Measurements from ENCODE around the gene RAET1E.
"Not testable (repeated sequence)": the region's sequence is repeated elsewhere in the genome, so short reads cannot be mapped to it uniquely, and the experiment has no call there.

RAET1E gene

GRCh38 chr6:149936743-149937142, 38.8 kb upstream of the RAET1E start:
- in situ Hi-C loops (cut with HindIII; ENCODE audit: low pct_unique_long_range_greater_than_20kb, low sequenced_read_pairs) = no loop called here
- no peak for TF ChIP-seq JUND (IDR thresholded peaks at IDR 0.05; ENCODE audit: low read depth)
- no peak for DNase-seq (ENCODE audit: low read depth in 1 of 2, low spot score in 1 of 2)

DNA sequence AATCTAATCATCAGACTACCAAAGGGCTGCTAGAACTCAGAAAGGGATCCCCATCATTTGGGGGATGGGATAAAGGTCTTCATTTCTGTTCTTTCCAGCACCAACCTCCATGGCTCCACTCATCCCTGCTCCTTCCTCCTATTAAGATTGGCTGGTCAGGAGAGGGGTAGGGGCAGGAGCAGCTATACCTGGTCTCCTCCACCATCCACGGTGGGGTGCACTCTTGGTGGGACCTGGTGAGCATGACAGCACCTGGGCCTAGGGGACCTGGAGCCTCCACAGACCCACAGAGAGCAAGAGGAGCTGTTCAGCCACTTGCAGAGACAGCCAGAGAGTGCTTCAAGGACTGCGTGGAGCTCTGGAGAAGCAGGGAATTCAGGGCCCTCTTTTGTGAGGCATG, 37.8 kb upstream of the RAET1E start:
- no peak for TF ChIP-seq JUND (IDR thresholded peaks at IDR 0.05; ENCODE audit: low read depth)
- in situ Hi-C loops (cut with HindIII; ENCODE audit: low pct_unique_long_range_greater_than_20kb, low sequenced_read_pairs) = no loop called here
- DNase-seq (ENCODE audit: low read depth in 1 of 2, low spot score in 1 of 2) = no peak

GRCh38 chr6:149935246-149935645, 37.3 kb upstream of the RAET1E start:
- no peak for TF ChIP-seq JUND (IDR thresholded peaks at IDR 0.05; ENCODE audit: low read depth)
- in situ Hi-C loops (cut with HindIII; ENCODE audit: low pct_unique_long_range_greater_than_20kb, low sequenced_read_pairs) = no loop called here
- no peak for DNase-seq (ENCODE audit: low read depth in 1 of 2, low spot score in 1 of 2)

DNA sequence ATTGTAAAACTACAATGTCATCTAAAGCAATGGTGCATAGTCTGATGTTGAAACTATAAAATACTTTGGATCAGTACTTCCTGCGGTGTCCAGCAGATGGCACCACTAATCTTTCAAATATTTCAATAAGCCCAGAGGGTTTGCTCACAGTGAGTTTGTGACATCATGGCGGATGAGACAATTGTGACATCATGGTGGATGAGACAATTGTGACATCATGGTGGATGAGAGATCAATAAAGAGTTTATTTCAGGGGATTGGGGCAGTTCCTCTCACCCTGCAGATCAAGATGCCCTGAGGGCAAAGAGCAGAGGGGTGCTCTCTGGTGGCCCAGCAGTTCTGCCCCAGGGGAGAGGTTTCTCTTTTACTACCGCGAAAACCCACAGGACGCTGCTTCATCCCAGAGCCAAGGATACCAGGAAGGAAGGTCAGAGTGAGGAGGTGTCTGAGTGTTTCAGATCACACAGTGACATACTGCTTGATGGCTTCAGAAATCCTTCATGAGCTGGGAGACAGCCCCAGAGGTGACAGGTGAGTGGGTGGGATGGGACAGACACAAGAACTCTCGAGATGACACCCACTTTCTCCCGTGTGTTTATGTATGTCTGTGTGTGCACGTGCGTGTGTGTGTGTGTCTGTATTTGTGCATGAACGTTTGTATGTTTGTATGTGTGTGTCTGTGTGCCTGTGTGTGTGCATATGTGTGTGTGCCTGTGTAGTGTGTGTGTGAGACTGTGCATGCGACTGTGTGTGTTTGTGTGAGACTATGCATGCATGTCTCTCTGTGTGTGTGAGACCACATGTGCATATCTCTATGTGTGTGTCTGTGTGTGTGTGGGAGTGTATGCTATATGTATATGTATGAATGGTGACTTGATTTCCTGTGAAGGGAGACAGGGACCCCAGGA, 36.6 kb upstream of the RAET1E start:
- TF ChIP-seq JUND (IDR thresholded peaks at IDR 0.05; ENCODE audit: low read depth) = no peak
- in situ Hi-C loops (cut with HindIII; ENCODE audit: low pct_unique_long_range_greater_than_20kb, low sequenced_read_pairs) = no loop called here

DNA sequence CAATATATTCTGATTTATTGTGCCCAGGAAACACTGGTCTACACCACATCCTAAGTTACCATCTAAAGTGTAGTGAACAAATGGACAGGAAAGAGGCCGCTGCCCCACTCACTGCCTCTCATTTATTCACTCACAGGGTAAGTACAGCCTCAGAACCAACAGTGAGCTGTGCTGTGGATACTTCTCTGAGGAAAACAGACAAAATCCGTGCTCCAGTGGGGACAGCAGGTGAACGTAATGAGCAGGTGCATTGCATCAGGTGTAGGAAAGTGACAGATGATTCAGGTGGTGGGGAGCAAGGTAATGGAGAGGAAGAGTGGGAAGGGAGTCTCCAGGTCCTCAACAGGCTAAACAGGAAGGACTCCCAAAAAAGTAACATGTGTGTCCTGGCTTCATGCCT, 35.5 kb upstream of the RAET1E start:
- TF ChIP-seq JUND (IDR thresholded peaks at IDR 0.05; ENCODE audit: low read depth) = no peak
- in situ Hi-C loops (cut with HindIII; ENCODE audit: low pct_unique_long_range_greater_than_20kb, low sequenced_read_pairs) = no loop called here
- no peak for DNase-seq (ENCODE audit: low read depth in 1 of 2, low spot score in 1 of 2)

More for the DNA sequence above, 36.6 kb upstream of the RAET1E start:
- DNase-seq (ENCODE audit: low read depth in 1 of 2, low spot score in 1 of 2) = peak in 1 of 2 experiments; percentile 79

DNA sequence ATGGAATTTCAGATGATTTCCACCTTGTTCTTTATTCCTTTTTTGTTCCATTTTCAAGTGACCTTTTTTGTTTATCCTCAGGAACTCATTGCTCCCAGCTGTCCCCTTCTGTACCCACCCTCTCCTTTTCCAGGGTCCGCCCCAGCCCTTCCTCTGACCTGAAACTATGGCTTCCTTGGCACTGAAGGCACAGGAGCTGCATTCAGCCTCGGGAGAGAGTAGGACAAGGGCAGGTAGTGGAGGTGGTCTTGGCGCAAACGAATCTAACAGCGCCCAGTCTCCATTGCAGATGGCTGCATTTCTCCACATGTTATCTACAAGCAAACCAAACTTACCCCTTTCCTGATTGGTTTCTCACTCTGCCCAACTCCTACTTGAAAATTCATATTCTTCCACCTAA, 35.1 kb upstream of the RAET1E start:
- no peak for TF ChIP-seq JUND (IDR thresholded peaks at IDR 0.05; ENCODE audit: low read depth)
- in situ Hi-C loops (cut with HindIII; ENCODE audit: low pct_unique_long_range_greater_than_20kb, low sequenced_read_pairs) = no loop called here
- no peak for DNase-seq (ENCODE audit: low read depth in 1 of 2, low spot score in 1 of 2)

DNA sequence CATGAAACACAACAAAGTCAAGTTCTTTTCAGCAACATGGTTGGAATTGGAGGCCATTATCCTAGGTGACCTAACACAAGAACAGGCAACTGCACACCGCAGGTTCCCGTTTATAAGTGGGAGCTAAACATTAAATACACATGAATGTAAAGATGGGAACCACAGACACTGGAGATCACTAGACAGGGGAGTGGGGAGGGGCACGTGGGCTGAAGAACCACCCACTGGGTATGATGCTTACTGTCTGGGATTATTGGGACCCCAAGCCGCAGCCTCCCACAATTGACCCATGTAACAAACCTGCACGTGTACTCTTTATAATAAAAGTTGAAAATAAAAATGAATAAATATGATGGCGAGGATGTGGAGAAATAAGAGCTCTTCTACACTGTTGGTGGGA, 33.6 kb upstream of the RAET1E start:
- no peak for TF ChIP-seq JUND (IDR thresholded peaks at IDR 0.05; ENCODE audit: low read depth)
- in situ Hi-C loops (cut with HindIII; ENCODE audit: low pct_unique_long_range_greater_than_20kb, low sequenced_read_pairs) = no loop called here
- no peak for DNase-seq (ENCODE audit: low read depth in 1 of 2, low spot score in 1 of 2)

DNA sequence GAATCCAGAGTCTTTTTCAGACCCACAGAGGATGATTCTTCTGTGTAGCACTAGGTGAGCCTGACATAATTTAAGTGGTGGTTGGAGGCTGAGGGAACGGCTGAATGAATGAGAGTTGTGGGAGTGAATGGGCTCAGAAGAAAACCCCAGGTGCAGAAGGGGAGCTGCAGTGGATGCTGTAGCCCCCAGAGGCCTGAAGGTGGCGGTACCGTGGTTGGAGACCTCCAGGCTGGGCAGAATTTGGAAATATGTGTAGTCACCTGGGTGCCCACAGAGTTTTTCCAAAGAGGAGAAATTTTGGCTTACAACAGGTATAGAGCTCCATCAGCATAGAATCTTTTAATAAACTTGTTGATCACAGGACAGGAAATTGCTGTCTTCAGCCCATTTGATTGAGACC, 31.5 kb upstream of the RAET1E start:
- in situ Hi-C loops (cut with HindIII; ENCODE audit: low pct_unique_long_range_greater_than_20kb, low sequenced_read_pairs) = no loop called here
- DNase-seq (ENCODE audit: low read depth in 1 of 2, low spot score in 1 of 2) = no peak
- no peak for TF ChIP-seq JUND (IDR thresholded peaks at IDR 0.05; ENCODE audit: low read depth)

- in situ Hi-C loops (cut with HindIII; ENCODE audit: low pct_unique_long_range_greater_than_20kb, low sequenced_read_pairs); DNase-seq (ENCODE audit: low read depth in 1 of 2, low spot score in 1 of 2): not testable (repeated sequence)
Measured at GRCh38 chr6:149927025-149927424, 29.1 kb upstream of the RAET1E start.

DNA sequence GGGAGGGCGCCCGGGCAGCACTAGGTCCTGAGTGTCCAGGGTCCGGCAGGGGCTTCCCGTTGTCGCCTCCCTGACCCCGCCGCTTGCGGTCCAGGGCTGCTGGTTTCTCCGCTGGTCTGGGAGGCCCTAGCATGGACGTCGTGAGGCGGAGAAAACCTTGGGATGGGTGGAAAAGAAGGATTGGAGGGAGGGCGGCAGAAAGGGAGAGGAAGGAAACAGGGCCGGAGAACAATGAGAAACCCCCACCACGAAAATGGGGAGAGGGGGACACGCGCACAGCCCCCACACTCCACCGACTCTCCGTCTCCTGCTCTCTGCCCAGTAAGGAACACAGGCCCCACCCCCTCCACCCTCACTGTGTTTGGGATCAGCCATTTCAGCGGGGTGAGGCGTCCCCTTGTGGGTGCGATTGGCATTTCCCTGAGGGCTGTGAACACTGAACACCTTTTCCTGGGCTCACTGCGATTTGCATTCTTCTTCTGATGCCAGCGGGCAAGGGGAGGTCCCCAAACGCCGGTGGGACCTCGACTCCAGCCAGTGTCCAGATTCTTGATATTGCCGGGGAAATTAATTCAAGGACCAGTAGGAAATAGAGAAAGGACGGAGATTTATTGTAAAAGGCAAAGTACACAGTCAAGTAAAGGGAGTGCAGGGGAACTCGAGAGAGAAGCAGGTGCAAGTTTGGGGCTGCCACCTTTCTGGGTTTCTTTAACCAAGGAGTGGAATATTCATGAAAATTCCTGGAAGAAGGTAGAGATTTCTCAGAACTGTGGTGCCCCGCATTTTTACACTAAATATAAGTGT, 28.3 kb upstream of the RAET1E start:
- no peak for TF ChIP-seq JUND (IDR thresholded peaks at IDR 0.05; ENCODE audit: low read depth)
- peak in 1 of 2 experiments; percentile 84 for DNase-seq (ENCODE audit: low read depth in 1 of 2, low spot score in 1 of 2)
- in situ Hi-C loops (cut with HindIII; ENCODE audit: low pct_unique_long_range_greater_than_20kb, low sequenced_read_pairs) = no loop called here

DNA sequence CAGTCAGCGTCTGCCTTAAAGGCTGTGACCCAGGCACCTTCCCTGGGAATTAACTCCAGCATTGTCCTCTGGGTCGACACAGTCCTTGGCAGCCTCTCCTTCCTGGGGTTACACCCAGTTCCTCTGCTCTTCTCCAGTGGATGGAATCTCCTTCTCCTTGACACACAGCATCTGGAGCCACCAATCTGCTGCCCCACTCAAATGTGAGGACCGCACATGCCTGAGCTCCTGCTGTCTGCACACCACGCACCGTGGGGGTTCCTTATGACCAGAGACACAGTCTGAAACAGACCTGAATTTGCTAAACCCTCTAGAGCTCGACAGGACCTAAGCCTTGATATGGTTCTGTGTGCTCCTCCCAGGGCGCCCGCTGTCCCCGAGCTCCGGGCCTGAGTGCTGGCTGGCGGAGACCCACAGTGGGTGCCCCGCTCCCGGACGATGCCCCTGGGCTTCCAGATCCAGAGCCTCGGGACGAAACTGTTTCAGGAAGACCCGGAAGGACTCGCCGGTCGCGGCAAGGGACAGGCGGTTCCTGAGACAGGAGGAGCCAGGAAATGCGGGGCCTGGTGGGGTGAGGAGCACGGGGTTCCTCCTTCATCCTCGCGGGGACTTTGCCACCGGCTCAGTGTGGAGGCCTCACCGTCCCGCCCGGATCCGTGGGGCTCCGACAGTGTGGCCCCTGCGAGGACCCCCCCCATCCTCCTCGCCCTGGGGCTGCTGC, 27.5 kb upstream of the RAET1E start:
- DNase-seq (ENCODE audit: low read depth in 1 of 2, low spot score in 1 of 2) = no peak
- in situ Hi-C loops (cut with HindIII; ENCODE audit: low pct_unique_long_range_greater_than_20kb, low sequenced_read_pairs) = no loop called here
- no peak for TF ChIP-seq JUND (IDR thresholded peaks at IDR 0.05; ENCODE audit: low read depth)

- in situ Hi-C loops (cut with HindIII; ENCODE audit: low pct_unique_long_range_greater_than_20kb, low sequenced_read_pairs) = no loop called here
- no peak for TF ChIP-seq JUND (IDR thresholded peaks at IDR 0.05; ENCODE audit: low read depth)
- DNase-seq (ENCODE audit: low read depth in 1 of 2, low spot score in 1 of 2) = no peak
Measured at GRCh38 chr6:149924933-149925252, 27.0 kb upstream of the RAET1E start.

Measured in T47D (cell line).